A549 treated with GW870086 at 1 μM for 4 hours (cell line): ENCODE results near the gene ZNF317. TPM values are rescaled to one million over a fixed set of nuclear protein-coding genes. Genes with fewer than 3 reads are reported as not detected.

Source experiments
- total RNA-seq: library from RNA; stranded (reverse); fragments of 200-300 nt; extraction: Qiagen RNA extraction; gene quantifications from 5 replicates; pipeline ENCODE4 v1.2.3, GENCODE V29; 2022; ENCODE audit warnings: low read depth

The ZNF317 gene
- total RNA-seq: 16.8 to 20.4 TPM (median 18.5 TPM) in 5 replicates

GRCh38 chr19:9140159-9140874, at the start of gene ZNF317:
Gene ZNF317, plus strand, starts transcription at chr19:9140397. Its CDS starts 15,620 bp downstream, at chr19:9156017.

GRCh38 chr19:9107375-9107774, 32.8 kb upstream of the ZNF317 start, which contains the start of gene OR7G2:
Gene OR7G2, minus strand, starts transcription at chr19:9107475. Its CDS starts 4,232 bp downstream, at chr19:9103243.

GRCh38 chr19:9115307-9115813, 24.8 kb upstream of the ZNF317 start, which contains the start of gene OR7G1:
Gene OR7G1, minus strand, starts transcription at chr19:9115763. Its CDS starts 0 bp downstream, at chr19:9115763.

DNA sequence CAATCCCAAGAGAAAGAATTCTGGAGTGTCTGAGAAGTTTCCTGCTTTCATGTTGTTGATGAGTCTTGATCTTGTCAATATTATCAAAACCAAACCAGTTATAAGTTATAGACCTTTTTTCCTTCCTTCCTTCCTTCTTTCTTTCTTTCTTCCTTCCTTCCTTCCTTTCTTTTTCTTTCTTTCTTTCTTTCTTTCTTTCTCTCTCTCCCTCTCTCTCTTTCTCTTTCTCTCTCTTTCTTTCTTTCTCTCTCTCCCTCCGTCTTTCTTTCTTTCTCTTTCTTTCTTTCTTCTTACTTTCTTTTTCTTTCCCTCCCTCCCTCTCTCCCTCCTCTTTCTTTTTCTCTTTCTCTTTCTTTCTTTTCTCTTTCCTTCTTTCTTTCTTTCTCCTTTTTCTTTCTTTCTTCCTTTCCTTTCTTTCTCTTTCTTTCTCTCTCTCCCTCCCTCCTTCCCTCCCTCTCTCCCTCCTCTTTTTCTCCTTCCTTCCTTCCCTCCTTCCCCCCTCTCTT, 13.2 kb upstream of the ZNF317 start, which contains the start of gene OR7G3:
TSS of gene OR7G3 (minus strand) at position 51 of the 506 bp plus-strand sequence. CDS start at position 51, 0 bp downstream.

DNA sequence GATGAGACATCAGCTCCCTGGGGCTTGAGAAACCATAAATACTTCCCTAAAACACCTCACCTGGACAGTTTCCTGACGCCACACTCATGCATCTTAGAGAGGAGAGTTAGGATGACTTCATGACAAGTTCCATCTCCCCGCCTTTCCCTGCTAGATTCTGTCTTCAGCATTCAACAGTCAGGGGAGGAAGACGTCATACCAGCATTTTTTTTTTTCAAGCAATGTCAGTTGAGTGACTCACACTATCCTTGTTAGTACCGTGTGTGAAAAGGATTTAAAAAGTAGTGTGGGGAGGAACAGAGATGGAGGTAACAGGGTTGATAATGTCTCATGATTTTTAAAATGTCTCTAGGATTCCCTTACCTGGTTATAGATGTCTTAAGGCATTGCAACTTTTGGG, 38.7 kb downstream of the ZNF317 start, which contains the start of gene OR7D2:
TSS of gene OR7D2 (plus strand) at position 79 of the 400 bp plus-strand sequence. CDS start 6,803 bp downstream, outside the sequence.

Other genes starting within 250 kb of the ZNF317 start
- gene MUC16, start 130.0 kb upstream of the ZNF317 start, total RNA-seq: 0.02 to 0.23 TPM (median 0.04 TPM) in 4 of 5 replicates, not detected in the other
- not detected in 5 replicates for gene OR1M1, start 53.3 kb upstream of the ZNF317 start, total RNA-seq
- gene OR7G2, start 32.9 kb upstream of the ZNF317 start, total RNA-seq: not detected in 5 replicates
- gene OR7G1, start 24.6 kb upstream of the ZNF317 start, total RNA-seq: not detected in 5 replicates
- gene OR7G3, start 13.4 kb upstream of the ZNF317 start, total RNA-seq: not detected in 5 replicates
- not detected in 5 replicates for gene OR7D2, start 38.6 kb downstream of the ZNF317 start, total RNA-seq
- gene OR7D4, start 79.2 kb downstream of the ZNF317 start, total RNA-seq: not detected in 5 replicates
- gene OR7E24, start 110.5 kb downstream of the ZNF317 start, total RNA-seq: not detected in 5 replicates
- 0.34 to 1.8 TPM (median 1.3 TPM) in 5 replicates for gene ZNF699, start 169.4 kb downstream of the ZNF317 start, total RNA-seq
- gene ZNF559, start 183.8 kb downstream of the ZNF317 start, total RNA-seq: 2.9 to 6.4 TPM (median 4.8 TPM) in 5 replicates
- gene ZNF177, start 222.6 kb downstream of the ZNF317 start, total RNA-seq: 0.22 to 0.64 TPM (median 0.59 TPM) in 5 replicates